CD4-positive, alpha-beta T cell treated with Interleukin-17A for 4 hours (primary cell): ENCODE measurements around the gene KIF20A.
A peak's percentile ranks its signal among the peaks of the same experiment; 100 is the strongest.
"Not testable (repeated sequence)": the region's sequence is repeated elsewhere in the genome, so short reads cannot be mapped to it uniquely, and the experiment has no call there.

Source experiments
- DNase-seq: peaks from one replicate; pipeline ENCODE4 v3.0.0-alpha.2; 2020; ENCODE audit warnings: mixed read lengths

The KIF20A gene

DNA sequence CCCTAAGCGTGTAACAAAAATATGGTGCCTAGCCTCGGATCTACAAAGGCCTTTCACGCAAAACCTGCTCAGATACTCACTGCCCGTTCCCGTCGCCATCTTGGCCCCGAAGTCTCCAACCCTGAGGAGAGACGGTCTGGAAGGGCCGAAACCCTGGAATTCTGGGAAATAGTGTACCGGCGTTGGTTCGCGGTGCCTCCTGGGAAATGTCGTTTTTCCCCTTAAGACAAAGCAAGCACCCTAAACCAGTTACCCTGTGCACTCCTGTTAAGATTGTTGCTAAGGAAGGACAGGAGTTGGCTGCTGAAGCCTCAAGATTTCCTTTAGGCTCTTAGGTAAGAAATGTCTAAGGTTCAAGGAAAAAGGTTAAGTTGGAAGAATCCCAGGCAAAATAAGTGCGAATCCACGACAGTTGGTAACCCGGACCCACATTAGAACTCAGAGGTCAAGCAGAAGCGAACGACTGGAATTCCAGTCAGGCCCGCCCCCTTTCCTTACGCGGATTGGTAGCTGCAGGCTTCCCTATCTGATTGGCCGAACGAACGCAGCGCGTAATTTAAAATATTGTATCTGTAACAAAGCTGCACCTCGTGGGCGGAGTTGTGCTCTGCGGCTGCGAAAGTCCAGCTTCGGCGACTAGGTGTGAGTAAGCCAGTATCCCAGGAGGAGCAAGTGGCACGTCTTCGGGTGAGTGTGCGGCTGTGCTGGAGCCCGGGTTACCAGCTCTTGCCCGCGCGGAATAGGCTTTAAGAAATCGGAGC, at the start of gene KIF20A, which contains the start of gene BRD8:
Gene KIF20A (plus strand): TSS at position 597 of the 761 bp plus-strand sequence. CDS start 569 bp downstream, outside the sequence.
Gene BRD8 (minus strand): TSS at position 115 of the 761 bp plus-strand sequence. CDS start 16 bp downstream, at position 99.
- peak; percentile 92 for DNase-seq

DNA sequence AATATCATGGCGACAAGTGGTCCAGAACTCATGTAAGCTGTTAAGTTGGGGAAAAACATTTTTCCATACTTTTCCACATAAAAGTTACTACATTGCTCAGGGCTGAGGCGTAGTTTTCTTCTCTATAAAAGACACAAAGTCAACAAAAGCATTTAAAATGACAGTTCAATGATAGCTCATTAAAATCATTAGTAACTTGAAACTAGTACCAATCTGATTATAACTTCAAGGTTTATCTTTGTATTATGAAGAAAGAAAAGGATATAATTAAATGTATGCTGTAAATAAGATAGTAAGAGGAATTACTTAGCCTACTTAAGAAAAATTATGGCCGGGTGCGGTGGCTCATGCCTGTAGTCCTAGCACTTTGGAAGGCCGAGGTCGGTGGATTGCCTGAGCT, 49.6 kb upstream of the KIF20A start:
- DNase-seq: no peak

DNA sequence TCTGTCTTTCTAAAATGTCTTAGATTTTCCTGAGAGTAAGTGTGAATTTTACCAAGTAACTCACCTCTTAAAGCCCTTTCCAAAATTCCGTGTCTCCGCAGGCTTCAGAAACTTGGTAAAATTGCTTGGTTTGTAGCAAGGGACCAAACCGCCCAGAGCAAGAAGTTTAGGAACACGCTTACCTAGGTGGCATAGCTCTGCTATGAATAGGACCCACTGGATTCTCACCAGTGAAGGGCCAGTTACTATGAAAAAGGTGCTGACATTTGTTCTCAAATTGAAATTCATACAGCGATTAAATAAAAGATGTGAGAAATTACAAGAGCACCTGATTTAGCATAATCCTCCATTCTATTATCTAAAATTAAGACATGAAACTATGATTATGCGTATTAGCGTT, 46.4 kb upstream of the KIF20A start:
- no peak for DNase-seq

DNA sequence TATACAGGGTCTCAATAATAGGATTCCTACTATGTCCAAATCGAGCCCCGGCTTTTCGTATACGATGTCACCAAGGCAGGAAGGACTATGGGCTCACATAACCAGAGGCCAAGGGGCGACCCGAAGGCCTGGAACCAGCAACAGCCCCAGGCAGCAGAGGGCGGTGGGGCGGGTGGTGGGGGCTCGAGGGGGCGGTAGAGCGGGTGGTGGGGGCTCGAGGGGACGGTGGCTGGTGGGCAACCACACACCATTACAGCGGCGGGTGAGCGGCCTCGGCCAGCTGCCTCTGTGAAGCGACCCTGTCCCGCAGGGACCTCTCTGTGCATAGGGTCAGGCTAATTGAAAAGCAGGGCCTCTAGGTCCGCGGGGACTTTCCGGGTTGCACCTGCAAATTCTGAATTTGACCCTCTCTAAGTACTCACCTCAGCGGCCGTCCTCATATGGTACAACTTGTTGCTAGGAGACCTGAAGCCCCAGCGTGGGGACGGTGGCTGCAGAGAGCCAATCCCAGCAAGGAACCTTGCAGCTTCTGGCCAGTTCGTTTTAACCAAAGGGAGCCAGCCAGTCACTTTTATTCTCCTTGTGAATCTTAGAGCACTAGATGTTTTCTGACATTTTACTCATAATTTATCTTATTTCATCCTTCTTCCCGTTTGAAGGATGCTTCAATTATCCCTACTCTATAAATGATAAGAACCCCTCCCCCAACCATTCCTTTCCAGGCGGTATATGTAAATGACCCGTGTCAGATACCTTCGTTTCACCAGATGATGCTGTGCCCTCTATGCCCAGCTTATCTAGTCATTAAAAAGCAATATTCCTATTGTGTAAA, 39.7 kb upstream of the KIF20A start, which contains the start of gene NME5:
Gene NME5 (minus strand): TSS at position 480 of the 832 bp plus-strand sequence. CDS start 648 bp downstream, outside the sequence.
- no peak for DNase-seq

DNA sequence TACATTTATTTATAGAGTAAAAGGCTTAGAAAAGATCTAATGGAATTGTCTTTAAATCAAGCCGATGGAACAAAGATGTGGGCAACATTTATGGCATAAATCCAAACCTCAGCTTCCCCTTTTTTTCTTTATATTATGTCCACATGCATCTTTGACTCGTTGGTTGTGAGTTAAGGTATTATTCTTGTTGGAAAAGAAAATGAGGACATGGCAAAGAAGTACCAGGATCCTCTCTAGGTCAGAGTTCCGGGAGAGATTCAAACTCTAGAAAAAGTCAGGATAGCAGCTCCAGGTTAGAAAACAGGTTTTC, 39.2 kb upstream of the KIF20A start:
- no peak for DNase-seq

DNA sequence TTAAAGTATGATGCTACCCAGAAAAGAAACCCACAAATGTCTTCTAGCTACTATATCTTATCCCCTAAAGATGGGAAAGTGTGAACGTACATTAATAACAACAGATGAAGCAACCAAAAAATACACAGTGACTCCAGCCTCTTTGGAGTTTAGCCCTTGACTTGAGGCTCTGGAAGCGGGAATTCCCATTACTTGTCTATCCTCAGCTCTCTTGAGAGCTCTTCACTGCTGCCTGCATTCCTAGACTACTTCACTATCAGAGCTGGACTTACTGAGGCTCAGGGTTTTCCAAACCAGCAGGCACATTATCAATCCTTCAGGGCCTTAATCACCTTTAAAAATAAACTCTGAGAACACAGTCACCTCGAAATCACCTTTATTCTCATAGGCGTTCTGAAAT, 38.6 kb upstream of the KIF20A start:
- DNase-seq: no peak

DNA sequence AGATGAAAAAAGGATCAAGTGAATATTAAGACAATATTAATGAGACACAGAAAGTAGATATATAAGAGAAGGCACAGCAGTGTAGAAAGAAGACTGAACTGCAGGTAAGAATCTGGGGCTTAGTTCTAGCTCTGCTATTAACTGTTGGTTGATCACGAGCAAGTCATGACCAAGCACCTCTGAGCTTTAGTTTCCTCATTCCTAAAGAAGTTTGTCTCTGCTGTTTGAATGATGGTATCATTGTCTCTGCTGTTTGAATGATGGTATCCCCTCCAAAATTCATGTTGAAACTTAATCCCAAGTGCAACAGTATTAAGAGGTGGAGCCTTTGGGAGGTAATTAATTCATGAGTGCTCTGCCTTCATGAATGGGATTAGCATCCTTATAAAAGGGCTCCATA, 37.2 kb upstream of the KIF20A start:
- no peak for DNase-seq

DNA sequence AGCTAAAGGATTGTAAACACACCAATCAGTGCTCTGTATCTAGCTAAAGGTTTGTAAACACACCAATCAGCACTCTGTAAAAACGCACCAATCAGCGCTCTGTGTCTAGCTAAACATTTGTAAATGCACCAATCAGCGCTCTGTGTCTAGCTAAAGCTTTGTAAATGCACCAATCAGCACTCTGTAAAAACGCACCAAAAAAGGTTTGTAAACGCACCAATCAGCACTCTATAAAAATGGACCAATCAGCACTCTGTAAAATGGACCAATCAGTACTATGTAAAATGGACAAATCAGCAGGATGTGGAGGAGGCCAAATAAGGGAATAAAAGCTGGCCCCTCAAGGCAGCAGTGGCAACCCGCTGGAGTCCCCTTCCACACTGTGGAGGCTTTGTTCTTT, 35.3 kb upstream of the KIF20A start:
- not testable (repeated sequence) for DNase-seq

DNA sequence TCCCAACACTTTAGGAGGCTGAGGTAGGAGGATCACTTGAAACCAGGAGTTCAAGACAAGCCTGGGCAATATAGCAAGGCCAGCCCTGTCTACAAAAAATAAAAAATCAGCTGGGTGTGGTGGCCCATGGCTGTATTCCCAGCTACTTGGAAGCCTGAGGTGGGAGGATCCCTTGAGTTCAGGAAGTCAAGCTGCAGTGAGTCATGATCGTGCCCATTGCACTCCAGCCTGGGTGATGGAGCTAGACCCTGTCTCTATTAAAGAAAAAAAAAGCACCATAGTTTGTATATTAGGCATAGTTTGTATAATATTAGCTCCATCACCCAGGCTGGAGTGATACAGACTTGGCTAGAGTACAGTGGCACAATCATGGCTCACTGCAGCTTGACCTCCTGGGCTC, 30.1 kb upstream of the KIF20A start:
- no peak for DNase-seq

DNA sequence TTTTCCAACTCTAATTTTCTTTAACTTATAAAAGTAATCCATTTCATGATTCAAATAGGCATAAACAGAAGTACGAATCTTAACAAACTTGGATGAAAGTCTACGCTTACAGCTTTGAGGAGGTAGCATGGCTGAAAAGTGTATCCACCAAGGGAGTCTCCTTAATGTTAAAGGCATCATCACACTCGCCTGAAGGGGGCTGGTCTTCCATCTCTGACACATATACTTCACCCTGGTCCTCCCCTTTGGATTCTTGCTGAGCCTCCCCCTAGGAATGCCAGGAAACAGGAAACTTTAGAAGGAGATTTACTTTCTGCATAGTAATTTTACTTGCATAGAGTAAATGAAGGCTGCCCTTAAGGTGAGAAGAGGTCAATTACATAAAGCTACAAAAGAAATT, 29.4 kb upstream of the KIF20A start:
- DNase-seq: no peak

DNA sequence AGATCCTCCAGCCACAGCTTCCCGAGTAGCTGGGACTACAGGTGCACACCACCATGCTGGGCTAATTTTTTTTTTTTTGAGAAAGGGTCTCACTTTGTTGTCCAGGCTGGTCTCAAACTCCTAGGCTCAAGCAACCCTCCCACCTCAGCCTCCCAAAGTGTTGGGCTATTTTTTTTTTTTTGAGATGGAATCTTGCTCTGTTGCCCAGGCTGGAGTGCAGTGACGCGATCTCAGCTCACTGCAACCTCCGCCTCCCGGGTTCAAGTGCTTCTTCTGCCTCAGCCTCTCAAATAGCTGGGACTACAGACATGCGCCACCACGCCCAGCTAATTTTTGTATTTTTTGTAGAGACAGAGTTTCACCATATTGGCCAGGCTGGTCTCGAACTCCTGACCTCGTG, 22.9 kb upstream of the KIF20A start:
- DNase-seq: not testable (repeated sequence)

DNA sequence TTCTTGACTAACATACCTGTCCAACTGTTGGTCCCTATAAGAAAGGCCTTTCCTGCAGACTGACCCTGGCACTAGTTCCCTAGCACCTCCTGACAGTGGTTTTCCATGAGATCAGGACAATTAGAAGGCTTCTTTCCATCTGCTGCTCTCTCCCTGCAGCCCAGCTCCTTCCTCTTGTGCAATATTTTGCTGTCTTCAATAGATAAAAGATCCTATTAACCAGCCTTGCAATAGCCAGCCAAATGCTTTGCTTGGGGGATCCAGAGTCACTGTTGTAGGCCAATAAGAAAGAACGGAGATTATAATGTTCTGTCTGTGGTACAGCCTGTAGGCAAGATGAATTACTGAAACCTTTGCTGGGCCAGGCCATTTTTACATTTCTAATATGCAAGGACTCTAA, 21.3 kb upstream of the KIF20A start:
- no peak for DNase-seq

DNA sequence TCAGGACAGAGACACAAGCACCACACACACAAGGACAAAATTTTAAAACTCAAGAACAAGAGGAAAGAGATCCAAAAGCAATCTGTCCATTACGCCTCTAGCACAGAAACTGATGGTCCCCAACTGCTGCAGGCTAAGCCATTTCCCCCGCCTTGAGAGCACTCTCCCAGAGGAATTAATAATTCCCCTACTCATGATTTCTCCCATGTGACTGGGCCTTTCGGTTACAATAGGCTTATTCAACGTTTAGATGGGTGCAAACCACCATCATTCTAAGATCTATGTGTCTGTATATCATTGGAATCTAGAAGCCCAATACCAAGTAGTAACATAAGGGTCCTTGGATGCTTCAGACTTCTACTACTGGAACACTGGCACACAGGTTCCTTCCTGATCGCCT, 19.2 kb upstream of the KIF20A start:
- no peak for DNase-seq

DNA sequence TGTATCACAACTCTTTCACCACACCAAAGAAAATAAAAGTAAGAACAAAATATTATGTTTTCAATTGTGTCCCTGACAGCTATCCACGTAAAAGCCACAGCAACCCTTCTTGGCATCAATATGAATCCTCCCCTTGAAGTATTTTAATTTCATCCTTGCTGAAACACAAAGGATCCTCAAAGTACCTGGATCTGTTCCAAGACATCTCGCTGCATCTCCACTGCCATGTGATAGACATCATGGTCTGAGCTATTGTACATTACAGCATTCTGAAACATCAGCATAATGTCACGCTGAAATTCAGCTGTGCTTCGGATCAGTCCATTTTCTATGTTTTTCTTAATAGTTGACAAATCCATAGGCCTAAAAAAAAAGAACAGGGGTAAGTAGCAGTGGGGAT, 18.2 kb upstream of the KIF20A start:
- DNase-seq: no peak

DNA sequence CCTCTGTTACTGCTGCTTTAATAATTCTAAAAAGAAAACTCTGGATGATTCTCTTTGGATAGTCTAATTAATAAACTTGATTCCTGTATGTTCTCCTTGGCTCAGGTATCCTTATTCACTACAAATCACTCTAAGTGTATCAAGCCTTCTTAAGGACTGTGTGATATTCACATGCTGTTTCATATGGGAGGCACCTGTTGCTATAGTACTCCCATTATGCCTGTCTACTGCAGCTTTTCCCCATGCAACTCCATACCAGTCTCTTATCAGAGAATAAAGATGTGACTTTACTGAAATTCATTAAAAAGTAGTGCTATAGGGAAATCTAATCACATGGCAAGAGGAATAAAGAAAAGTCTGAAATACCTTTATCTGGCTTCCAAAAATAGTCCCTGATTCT, 15.2 kb upstream of the KIF20A start:
- DNase-seq: no peak

DNA sequence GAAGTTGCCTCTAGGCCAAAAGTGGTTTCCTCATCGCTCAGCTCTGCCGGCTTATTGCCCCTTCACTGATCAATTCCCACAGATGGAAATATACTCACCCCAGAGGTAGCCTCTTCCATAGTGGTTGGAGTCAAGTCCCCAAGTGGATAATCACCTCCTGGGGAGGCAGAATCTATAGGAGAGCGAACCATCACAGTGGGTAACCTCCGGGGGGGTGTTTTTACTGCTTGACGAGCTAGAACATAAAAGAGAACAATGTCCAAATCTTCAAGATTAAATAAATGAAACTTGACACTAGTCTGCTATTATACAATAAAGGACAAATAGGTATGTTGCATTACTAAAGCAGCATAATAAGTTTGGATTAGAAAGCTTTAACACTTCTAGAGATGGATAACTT, 9.8 kb upstream of the KIF20A start:
- DNase-seq: no peak

DNA sequence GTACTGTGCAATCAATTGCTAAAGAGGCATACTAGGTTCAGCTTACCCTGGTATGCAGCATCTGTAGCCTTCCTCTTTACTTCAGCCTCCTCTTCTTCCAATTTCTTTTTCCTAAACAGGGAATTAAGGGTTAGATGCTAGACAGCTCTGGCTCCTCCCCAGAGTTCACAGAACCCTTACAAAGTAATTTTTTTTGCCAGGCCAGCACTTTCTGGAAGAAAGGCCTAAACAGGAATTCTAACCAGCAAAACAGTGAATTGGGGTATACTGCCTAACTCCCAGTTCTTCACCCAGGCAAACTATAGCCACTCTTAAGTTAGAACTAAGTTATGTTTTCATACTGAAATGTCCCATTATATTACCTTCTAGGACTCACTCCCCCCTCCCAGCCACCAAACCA, 8.6 kb upstream of the KIF20A start:
- DNase-seq: no peak

DNA sequence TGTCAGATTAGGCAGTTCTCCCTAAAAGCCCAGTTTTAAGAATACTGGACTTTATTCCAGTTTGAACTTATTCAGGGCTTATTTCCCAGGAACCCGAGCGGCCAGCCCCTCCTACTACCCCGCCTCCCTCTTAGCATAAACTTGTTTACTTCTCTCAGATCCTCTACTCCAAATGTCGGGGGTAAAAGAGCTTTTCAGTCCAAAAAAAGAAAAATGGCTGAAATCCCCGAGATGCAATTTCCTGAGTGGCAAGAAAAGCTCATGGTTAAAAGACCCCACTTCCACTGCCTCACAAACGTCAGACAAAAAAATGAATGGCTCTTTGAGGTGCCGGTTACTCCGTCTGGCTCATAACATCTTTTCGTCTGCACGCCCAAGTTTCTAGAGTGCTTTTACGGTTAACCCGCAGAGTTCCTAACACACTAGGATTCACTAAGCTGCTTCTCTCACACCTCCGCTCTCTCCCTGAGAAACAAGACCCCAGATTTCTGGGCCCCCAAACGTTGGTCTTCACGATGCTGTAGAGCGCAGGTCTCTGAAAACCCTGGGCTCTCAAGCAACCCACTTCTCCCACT, 884 bp upstream of the KIF20A start:
- peak; percentile 20 for DNase-seq

DNA sequence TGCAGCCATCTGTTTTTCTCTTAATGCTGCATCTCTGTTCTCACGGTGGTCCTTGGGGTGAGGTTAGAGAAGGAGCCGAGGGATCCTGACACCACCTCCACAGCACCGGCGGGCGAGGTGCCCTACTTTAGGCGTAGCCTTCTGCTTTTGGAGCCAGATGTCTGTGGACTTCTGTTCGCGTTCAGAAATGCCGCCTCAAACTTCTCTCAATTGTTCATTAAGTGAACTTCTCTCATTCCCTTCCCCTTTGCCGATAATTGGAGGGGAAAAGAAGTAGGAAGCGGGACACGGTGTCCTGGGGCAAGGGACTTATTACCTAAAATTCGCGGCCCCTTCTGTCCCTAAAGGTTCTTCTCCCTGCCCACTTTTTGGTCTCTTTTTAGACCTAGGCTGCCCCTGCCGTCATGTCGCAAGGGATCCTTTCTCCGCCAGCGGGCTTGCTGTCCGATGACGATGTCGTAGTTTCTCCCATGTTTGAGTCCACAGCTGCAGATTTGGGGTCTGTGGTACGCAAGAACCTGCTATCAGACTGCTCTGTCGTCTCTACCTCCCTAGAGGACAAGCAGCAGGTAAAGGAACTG, 455 bp downstream of the KIF20A start:
- no peak for DNase-seq

DNA sequence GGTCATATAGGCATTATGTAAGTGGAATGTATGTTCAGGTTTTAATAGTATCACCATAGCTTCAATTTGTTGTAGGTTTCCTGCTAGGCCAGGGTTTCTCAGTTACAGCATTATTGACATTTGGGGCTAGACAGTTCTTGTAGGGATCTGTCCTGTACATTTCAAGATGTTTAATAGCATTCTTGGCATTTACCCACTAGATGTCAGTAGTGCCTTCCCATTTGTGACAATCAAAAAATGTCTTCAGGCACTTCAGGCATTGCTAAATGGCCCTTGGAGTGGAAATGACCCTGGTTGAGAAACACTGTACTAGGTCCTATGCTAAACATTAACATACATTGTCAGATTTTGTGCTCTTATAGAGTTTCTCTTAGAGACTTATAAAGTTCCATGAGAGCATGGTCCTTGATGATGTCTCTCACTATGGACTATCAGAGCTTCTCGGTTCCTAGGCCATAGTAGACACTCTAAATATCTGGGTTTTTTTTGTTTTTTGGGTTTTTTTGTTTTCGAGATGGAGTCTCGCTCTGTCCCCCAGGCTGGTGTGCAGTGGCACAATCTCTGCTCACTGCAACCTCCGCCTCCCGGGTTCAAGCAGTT, 1.4 kb downstream of the KIF20A start:
- no peak for DNase-seq

DNA sequence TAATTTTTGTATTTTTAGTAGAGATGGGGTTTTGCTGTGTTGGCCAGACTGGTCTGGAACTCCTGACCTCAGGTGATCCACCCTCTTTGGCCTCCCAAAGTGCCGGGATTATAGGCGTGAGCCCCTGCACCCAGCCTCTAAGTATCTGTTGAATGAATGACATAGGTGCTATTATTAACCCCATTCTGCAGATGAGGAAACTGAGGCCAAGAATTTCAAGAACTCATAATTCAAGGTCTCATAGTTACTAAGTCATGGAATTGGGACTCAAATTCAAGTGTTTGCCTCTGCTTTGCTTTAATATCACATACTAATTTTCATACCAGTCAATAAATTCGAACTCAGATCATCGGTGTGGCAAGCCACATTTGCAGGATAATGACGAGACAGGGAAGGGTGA, 1.9 kb downstream of the KIF20A start:
- DNase-seq: no peak

DNA sequence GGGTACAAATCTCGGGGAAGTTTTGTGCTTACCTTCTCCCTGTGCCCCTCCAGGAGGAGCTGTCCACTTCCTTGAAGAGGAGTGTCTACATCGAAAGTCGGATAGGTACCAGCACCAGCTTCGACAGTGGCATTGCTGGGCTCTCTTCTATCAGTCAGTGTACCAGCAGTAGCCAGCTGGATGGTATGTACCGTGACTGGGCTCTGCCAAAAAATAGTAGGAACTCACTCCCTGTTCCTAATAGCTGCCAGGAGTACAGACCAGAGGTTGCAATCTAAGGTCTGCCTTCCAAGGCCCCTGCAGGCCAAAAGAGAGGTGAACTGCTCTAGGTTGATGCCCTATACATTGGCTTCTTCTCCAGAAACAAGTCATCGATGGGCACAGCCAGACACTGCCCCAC, 3.9 kb downstream of the KIF20A start:
- DNase-seq: no peak

DNA sequence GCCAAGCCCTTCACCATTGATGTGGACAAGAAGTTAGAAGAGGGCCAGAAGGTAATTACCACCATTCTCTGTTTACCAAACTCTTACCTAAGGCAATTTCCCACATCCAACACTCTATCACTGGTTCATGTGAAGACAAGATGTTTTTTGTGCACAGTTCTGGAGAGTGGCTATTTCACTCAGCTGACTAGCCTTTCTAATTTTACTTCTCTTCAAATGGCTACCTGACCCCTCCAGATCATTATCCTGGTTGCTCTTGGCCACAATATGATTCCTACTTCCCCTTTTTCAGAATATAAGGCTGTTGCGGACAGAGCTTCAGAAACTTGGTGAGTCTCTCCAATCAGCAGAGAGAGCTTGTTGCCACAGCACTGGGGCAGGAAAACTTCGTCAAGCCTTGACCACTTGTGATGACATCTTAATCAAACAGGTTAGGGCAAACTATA, 7.1 kb downstream of the KIF20A start:
- no peak for DNase-seq
